A549 (cell line): Measurements from ENCODE around the gene NUDT5. TPM values are rescaled to one million over a fixed set of nuclear protein-coding genes. Genes with fewer than 3 reads are reported as not detected.

ENCODE experiments used
- ATAC-seq, 2 experiments: fragments of 200-7000 bp in 1 of 2; fragments of >200 bp in 1 of 2; cut with Nextera tagmentation in 1 of 2; cut with Tn5 transposase in 1 of 2; 3 replicates each; pipeline versions ENCODE4 v1.8.0 to v1.9.1; 2018 to 2020; ENCODE audit warnings: mild to moderate bottlenecking in 1 of 2, moderate library complexity in 1 of 2
- CTCF ChIA-PET: fragments of 300-600 bp; sonication (Branson Sonifier 250); formaldehyde crosslinking; extraction: SDS; loops from one replicate; lab custom pipeline; 2021; ENCODE audit warnings: antibody characterized with exemption, inconsistent platforms; lab: Yijun Ruan, JAX
- POLR2A ChIA-PET: fragments of 350-600 bp; formaldehyde crosslinking; extraction: SDS; loops from one replicate; lab custom pipeline; 2021; ENCODE audit warnings: antibody characterized with exemption, inconsistent platforms; lab: Yijun Ruan, JAX
- DNase-seq, 2 experiments: peaks; one replicate each; pipeline versions ENCODE4 v3.0.0 to v3.0.0-alpha.2; 2011 to 2016; ENCODE audit warnings: low read depth in 1 of 2, low spot score in 1 of 2
- FAIRE-seq: peaks from 2 replicates; lab custom pipeline; 2011; peaks lifted over from hg19 to GRCh38; lab: Jason Lieb, UNC
- H3K27ac ChIP-seq, 2 experiments: fragments of >200 bp; sonication (Bioruptor Twin); formaldehyde crosslinking; 3 replicates each; pipeline ENCODE4 v1.5.1; 2016 to 2017
- H3K4me1 ChIP-seq: fragments of >200 bp; sonication (Bioruptor Twin); formaldehyde crosslinking; 3 replicates; pipeline ENCODE4 v1.6.1; 2016
- H3K4me2 ChIP-seq: fragments of >200 bp; sonication (Bioruptor Twin); formaldehyde crosslinking; 3 replicates; pipeline ENCODE4 v1.6.1; 2016
- H3K4me3 ChIP-seq: fragments of >200 bp; sonication (Bioruptor Twin); formaldehyde crosslinking; 3 replicates; pipeline ENCODE4 v1.5.1; 2016
- H3K9me3 ChIP-seq: fragments of >200 bp; sonication (Bioruptor Twin); formaldehyde crosslinking; 3 replicates; pipeline ENCODE4 v1.6.1; 2016
- CEBPB ChIP-seq, 2 experiments: fragments of >200 bp in 1 of 2; sonication (Bioruptor Twin) in 1 of 2; formaldehyde crosslinking in 1 of 2; IDR thresholded peaks; 2 replicates each; pipeline ENCODE4 v1.6.1; 2012 to 2016
- CHD2 ChIP-seq: fragments of 150-350 bp; IDR thresholded peaks from 2 replicates; pipeline ENCODE4 v1.6.1; 2014; ENCODE audit warnings: low read length; ENCODE audit not compliant: partially characterized antibody
- ESRRA ChIP-seq: fragments of 150-350 bp; IDR thresholded peaks from 2 replicates; pipeline ENCODE4 v1.6.1; 2014; ENCODE audit warnings: mild to moderate bottlenecking, low read length, borderline replicate concordance
- HMGXB4 ChIP-seq: fragments of 250-450 bp; sonication (Bioruptor Pico); IDR thresholded peaks from 2 replicates; pipeline ENCODE4 v1.5.0; 2021; ENCODE audit warnings: mild to moderate bottlenecking, moderate library complexity, borderline replicate concordance
- HOXB13 ChIP-seq: fragments of 250-450 bp; sonication (Bioruptor Pico); IDR thresholded peaks from 2 replicates; pipeline ENCODE4 v1.5.0; 2020; ENCODE audit warnings: low read depth, mild to moderate bottlenecking, moderate library complexity
- HOXB5 ChIP-seq: fragments of 250-450 bp; sonication (Bioruptor Pico); IDR thresholded peaks from 2 replicates; pipeline ENCODE4 v1.5.0; 2020; ENCODE audit warnings: mild to moderate bottlenecking, moderate library complexity
- JUN ChIP-seq, 2 experiments: fragments of >200 bp; sonication (Bioruptor Twin); formaldehyde crosslinking; IDR thresholded peaks; 2 replicates in 1 of 2; 3 replicates in 1 of 2; pipeline ENCODE4 v1.6.1; 2016 to 2017
- JUNB ChIP-seq: fragments of >200 bp; sonication (Bioruptor Twin); formaldehyde crosslinking; IDR thresholded peaks from 2 replicates; pipeline ENCODE4 v1.6.1; 2016
- KDM1A ChIP-seq: fragments of 200-600 bp; sonication (generic); IDR thresholded peaks from 2 replicates; pipeline ENCODE4 v1.6.1; 2016; ENCODE audit warnings: low read depth, mild to moderate bottlenecking
- KDM5A ChIP-seq: fragments of 200-600 bp; sonication (generic); IDR thresholded peaks from 2 replicates; pipeline ENCODE4 v1.6.1; 2016; ENCODE audit warnings: antibody characterized with exemption, mild to moderate bottlenecking
- MAX ChIP-seq: IDR thresholded peaks from 2 replicates; pipeline ENCODE4 v1.6.1; 2012
- NPAS2 ChIP-seq: fragments of 250-450 bp; sonication (Bioruptor Pico); IDR thresholded peaks from 2 replicates; pipeline ENCODE4 v1.8.0; 2022; ENCODE audit warnings: mild to moderate bottlenecking, moderate library complexity, borderline replicate concordance
- NR3C1 ChIP-seq: fragments of >200 bp; sonication (Bioruptor Twin); formaldehyde crosslinking; IDR thresholded peaks from 3 replicates; pipeline ENCODE4 v1.6.1; 2017
- PHF8 ChIP-seq: fragments of 200-600 bp; sonication (generic); IDR thresholded peaks from 2 replicates; pipeline ENCODE4 v1.6.1; 2016; ENCODE audit warnings: low read depth, mild to moderate bottlenecking, antibody characterized with exemption, moderate library complexity, borderline replicate concordance
- POLR2AphosphoS2 ChIP-seq: conservative IDR thresholded peaks from 2 replicates; pipeline ENCODE4 v1.6.1; 2012; ENCODE audit warnings: low read length, improper control_type of control experiment, inconsistent platforms
- RARB ChIP-seq: fragments of 250-450 bp; sonication (Bioruptor Pico); IDR thresholded peaks from 2 replicates; pipeline ENCODE4 v1.8.0; 2021; ENCODE audit warnings: mild to moderate bottlenecking, moderate library complexity
- RCOR1 ChIP-seq: fragments of 150-350 bp; IDR thresholded peaks from 2 replicates; pipeline ENCODE4 v1.6.1; 2014; ENCODE audit warnings: antibody characterized with exemption, low read length, low read depth
- RFX5 ChIP-seq: fragments of 450-650 bp; IDR thresholded peaks from 2 replicates; pipeline ENCODE4 v1.7.1; 2014; ENCODE audit warnings: antibody characterized with exemption, mild to moderate bottlenecking, moderate library complexity
- RNF2 ChIP-seq: fragments of 200-600 bp; sonication (generic); IDR thresholded peaks from 2 replicates; pipeline ENCODE4 v1.6.1; 2016; ENCODE audit warnings: low read depth, mild to moderate bottlenecking, antibody characterized with exemption, moderate library complexity, borderline replicate concordance
- SMC3 ChIP-seq: fragments of >200 bp; sonication (Bioruptor Twin); formaldehyde crosslinking; IDR thresholded peaks from 3 replicates; pipeline ENCODE4 v1.6.1; 2018; ENCODE audit warnings: inconsistent platforms
- SREBF2 ChIP-seq: fragments of 450-650 bp; IDR thresholded peaks from 2 replicates; pipeline ENCODE4 v1.6.1; 2014; ENCODE audit warnings: mild to moderate bottlenecking, moderate library complexity
- ZC3H11A ChIP-seq: fragments of 450-650 bp; IDR thresholded peaks from 2 replicates; pipeline ENCODE4 v1.6.1; 2014; ENCODE audit warnings: antibody characterized with exemption, mild to moderate bottlenecking
- ZFP36 ChIP-seq: fragments of 450-650 bp; IDR thresholded peaks from 2 replicates; pipeline ENCODE4 v1.6.1; 2014; ENCODE audit warnings: borderline replicate concordance; ENCODE audit not compliant: partially characterized antibody
- ZNF302 ChIP-seq: fragments of 250-450 bp; sonication (Bioruptor Pico); IDR thresholded peaks from 2 replicates; pipeline ENCODE4 v1.9.0; 2021; ENCODE audit warnings: inconsistent platforms, mild to moderate bottlenecking, moderate library complexity
- ZSCAN20 ChIP-seq: fragments of 250-450 bp; sonication (Bioruptor Pico); IDR thresholded peaks from 2 replicates; pipeline ENCODE4 v1.8.0; 2022; ENCODE audit warnings: mild to moderate bottlenecking, moderate library complexity
- WGBS: methylation state at CpG from one replicate; pipeline ENCODE4 v1.1.6; 2017; ENCODE audit errors: missing lambda C conversion rate; 5-methylcytosine and 5-hydroxymethylcytosine counted together
- polyA plus RNA-seq, 4 experiments: library from polyadenylated mRNA; depleted of rRNA in 3 of 4; stranded (reverse); fragments of >200 nt; fragmentation: RNase III in 1 of 4; extraction: RNeasy Plus Mini Kit Qiagen cat#74134 plus additional on column Dnase treatment in 1 of 4; gene quantifications; 2 replicates in 3 of 4; 3 replicates in 1 of 4; pipeline ENCODE4 v1.2.3, GENCODE V29; 2011 to 2017
- TF ChIP-seq, protein P1 (sequence below): fragments of >200 bp; sonication (Bioruptor Twin); formaldehyde crosslinking; IDR thresholded peaks from 3 replicates; pipeline ENCODE4 v1.6.1; 2016

The NUDT5 gene
- polyA plus RNA-seq, 2 of the 4 experiments (the other 2 are of a cell fraction), result 146 to 190 TPM

DNA sequence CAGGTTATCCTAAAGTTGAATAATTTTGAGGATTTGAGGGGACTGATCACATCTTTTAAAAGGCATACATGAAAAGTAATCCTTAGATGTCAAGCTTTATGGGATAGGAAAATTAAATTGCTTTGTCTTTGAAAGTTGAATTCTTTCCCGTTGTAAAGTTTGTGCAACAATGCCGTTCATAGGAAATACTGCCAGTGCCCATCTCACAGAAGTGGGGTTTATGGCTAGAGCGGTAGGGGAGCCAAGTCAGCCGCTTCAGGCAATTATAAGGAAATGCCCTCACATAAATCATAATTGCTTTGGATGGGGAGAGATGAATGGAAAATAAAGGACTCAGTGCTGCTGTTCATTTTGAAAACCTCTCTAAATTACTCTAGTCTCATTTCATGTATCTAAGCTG is 18.4 kb upstream of the NUDT5 start:
- no peak for DNase-seq
- POLR2A ChIA-PET, result no interaction called here
- no peak for ATAC-seq
- peaks cover 3% of the 10 kb centered on the region; the same call in 1 of the 3 replicates for H3K9me3 ChIP-seq
- no peak overlapping the region for H3K27ac ChIP-seq
- no peak for FAIRE-seq
- CTCF ChIA-PET, result interaction anchor here (0.6 to 6.3 kb wide), 40 partner anchors 10 to 962 kb away, joined by 3 to 61 read pairs (median 4); partner anchors contain the start of genes CDC123, NUDT5 and OPTN
- H3K4me2 ChIP-seq, result no peak overlapping the region
- 83% methylated on average over 4 of the region's 4 CpGs for WGBS
- no peak overlapping the region for H3K4me3 ChIP-seq
- no peak for TF ChIP-seq CEBPB (IDR thresholded peaks at IDR 0.05)
- TF ChIP-seq KDM5A, result no peak
- TF ChIP-seq RCOR1, result no peak
- TF ChIP-seq RNF2, result no peak
- no peak for TF ChIP-seq NR3C1
- no peak for TF ChIP-seq ZNF302 (CRISPR knock-in tag)
- no peak for TF ChIP-seq NPAS2
- no peak for TF ChIP-seq KDM1A
- TF ChIP-seq HOXB5 (CRISPR knock-in tag), result no peak
- no peak for TF ChIP-seq CHD2
- no peak for TF ChIP-seq SMC3
- H3K4me1 ChIP-seq, result peaks cover 4% of the 10 kb centered on the region; the same call in 2 of the 3 replicates

GRCh38 chr10:12213621-12214020 is 17.9 kb upstream of the NUDT5 start:
- 95% methylated on average over 3 of the region's 3 CpGs for WGBS
- no peak for FAIRE-seq
- H3K9me3 ChIP-seq, result peaks cover 3% of the 10 kb centered on the region; the same call in 1 of the 3 replicates
- H3K4me3 ChIP-seq, result no peak overlapping the region
- no peak overlapping the region for H3K27ac ChIP-seq
- no peak overlapping the region for H3K4me2 ChIP-seq
- TF ChIP-seq, protein P1, sequence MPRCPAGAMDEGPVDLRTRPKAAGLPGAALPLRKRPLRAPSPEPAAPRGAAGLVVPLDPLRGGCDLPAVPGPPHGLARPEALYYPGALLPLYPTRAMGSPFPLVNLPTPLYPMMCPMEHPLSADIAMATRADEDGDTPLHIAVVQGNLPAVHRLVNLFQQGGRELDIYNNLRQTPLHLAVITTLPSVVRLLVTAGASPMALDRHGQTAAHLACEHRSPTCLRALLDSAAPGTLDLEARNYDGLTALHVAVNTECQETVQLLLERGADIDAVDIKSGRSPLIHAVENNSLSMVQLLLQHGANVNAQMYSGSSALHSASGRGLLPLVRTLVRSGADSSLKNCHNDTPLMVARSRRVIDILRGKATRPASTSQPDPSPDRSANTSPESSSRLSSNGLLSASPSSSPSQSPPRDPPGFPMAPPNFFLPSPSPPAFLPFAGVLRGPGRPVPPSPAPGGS, result no peak
- TF ChIP-seq HOXB13 (CRISPR knock-in tag) (no peak), ZSCAN20 (CRISPR knock-in tag) (no peak), NPAS2 (no peak), MAX (no peak), SREBF2 (no peak), RARB (CRISPR knock-in tag) (no peak)
- peaks cover 4% of the 10 kb centered on the region; the same call in 2 of the 3 replicates for H3K4me1 ChIP-seq
- DNase-seq, result no peak
- ATAC-seq, result no peak
- CTCF ChIA-PET, result interaction anchor here (0.9 to 6.3 kb wide), 14 partner anchors 10 to 886 kb away, joined by 3 to 61 read pairs (median 8); partner anchors contain the start of genes CDC123, NUDT5 and OPTN
- POLR2A ChIA-PET, result no interaction called here

DNA sequence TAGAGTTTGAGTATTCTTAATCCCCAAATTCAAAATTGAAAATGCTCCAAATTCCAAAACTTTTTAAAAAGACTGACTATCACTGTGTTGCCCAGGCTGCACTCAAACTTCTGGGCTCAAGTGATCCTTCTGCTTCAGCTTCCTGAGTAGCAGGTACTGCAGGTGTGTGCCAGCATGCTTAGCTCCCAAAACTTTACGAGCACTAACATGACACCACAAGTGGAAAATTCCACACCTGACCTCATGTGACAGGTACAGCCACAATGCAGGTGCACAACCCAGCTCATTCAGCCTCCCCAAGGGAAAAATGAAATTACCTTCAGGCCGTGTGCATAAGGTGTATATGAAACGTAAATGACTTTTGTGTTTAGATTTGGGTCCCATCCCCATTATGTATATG is 16.8 kb upstream of the NUDT5 start:
- no peak for FAIRE-seq
- 93% methylated on average over 3 of the region's 3 CpGs for WGBS

More for the DNA sequence above, 16.8 kb upstream of the NUDT5 start:
- Histone ChIP-seq H3K27ac (no peak overlapping the region), H3K4me2 (no peak overlapping the region), H3K4me1 (peaks cover 4% of the 10 kb centered on the region; the same call in 2 of the 3 replicates), H3K9me3 (peaks cover 3% of the 10 kb centered on the region; the same call in 1 of the 3 replicates), H3K4me3 (no peak overlapping the region)
- ChIA-PET POLR2A (interaction anchor here (1.5 kb wide), 1 partner anchor 17 kb away, joined by 3 read pairs; the partner anchor contains the start of genes CDC123 and NUDT5), CTCF (interaction anchor here (0.6 to 6.3 kb wide), 7 partner anchors 8 to 862 kb away, joined by 3 to 61 read pairs (median 4); no protein-coding TSS in a partner anchor)
- DNase-seq (no peak), ATAC-seq (no peak)
- no peak for TF ChIP-seq ZSCAN20 (CRISPR knock-in tag)
- TF ChIP-seq HOXB5 (CRISPR knock-in tag), result no peak
- no peak for TF ChIP-seq POLR2AphosphoS2
- TF ChIP-seq JUNB, result no peak
- TF ChIP-seq ZC3H11A, result no peak
- TF ChIP-seq RFX5, result no peak
- no peak for TF ChIP-seq RNF2
- TF ChIP-seq ESRRA, result no peak
- no peak for TF ChIP-seq RARB (CRISPR knock-in tag)
- no peak for TF ChIP-seq PHF8
- TF ChIP-seq SMC3, result no peak
- TF ChIP-seq HOXB13 (CRISPR knock-in tag), result no peak
- no peak for TF ChIP-seq ZFP36
- TF ChIP-seq JUN (IDR thresholded peaks at IDR 0.05), result no peak
- no peak for TF ChIP-seq RCOR1
- TF ChIP-seq HMGXB4, result no peak
